ENCODE measurements around the gene ZNF684. TPM values are rescaled to one million over a fixed set of nuclear protein-coding genes. Genes with fewer than 3 reads are reported as not detected.
A peak's percentile ranks its signal among the peaks of the same experiment; 100 is the strongest.
"Not testable (repeated sequence)": the region's sequence is repeated elsewhere in the genome, so short reads cannot be mapped to it uniquely, and the experiment has no call there.

Gene ZNF684
- total and polyA plus RNA-seq, 9 of the 15 experiments (the other 6 are each of a cell fraction or from before 2014, with no cell fraction given): 4.8 to 8.8 (median 5.5) TPM

DNA sequence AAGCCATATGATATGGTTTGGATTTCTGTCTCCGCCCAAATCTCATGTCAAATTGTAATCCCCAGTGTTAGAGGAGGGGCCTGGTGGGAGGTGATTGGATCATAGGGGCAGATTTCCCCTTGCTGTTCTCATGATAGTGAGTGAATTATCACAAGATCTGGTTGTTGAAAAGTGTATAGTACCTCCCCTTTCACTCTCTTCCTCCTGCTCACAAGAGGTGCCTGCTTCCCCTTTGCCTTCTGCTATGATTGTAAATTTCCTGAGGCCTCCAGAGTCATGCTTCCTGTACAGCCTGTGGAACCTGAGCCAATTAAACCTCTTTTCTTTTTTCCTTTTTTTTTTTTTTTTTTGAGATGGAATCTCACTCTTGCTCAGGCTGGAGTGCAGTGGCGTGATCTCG is 43.4 kb downstream of the ZNF684 start:
- H3K9me1 ChIP-seq (ENCODE audit: control insufficient read depth, insufficient read depth, low read length); H3K9ac ChIP-seq (ENCODE audit: insufficient read depth in 1 of 2, low read depth in 2 of 2, low read length in 2 of 2); H3K4me1 ChIP-seq (replicated peaks in 1 of 2; ENCODE audit: control insufficient read depth in 2 of 2, insufficient read depth in 2 of 2, low read length in 2 of 2); intact Hi-C loops (cut with micrococcal nuclease); H4K20me1 ChIP-seq (replicated peaks; ENCODE audit: control insufficient read depth, insufficient read depth, low read length); H3K9me3 ChIP-seq (replicated peaks; ENCODE audit: control insufficient read depth, insufficient read depth, low read depth, low read length); H3K4me3 ChIP-seq; POLR2A ChIA-PET; H2AFZ ChIP-seq (ENCODE audit: low read depth, low read length); CTCF ChIA-PET (ENCODE audit: low intra/inter-chr PET ratio); H3K36me3 ChIP-seq (ENCODE audit: control insufficient read depth, insufficient read depth, low read length); H3K27ac ChIP-seq (ENCODE audit: extremely low read depth, low read depth, low read length); H3K79me2 ChIP-seq (ENCODE audit: control insufficient read depth, insufficient read depth, low read length); BruUV-seq (replicated peaks); ATAC-seq; in situ Hi-C loops (cut with MboI); H3K4me2 ChIP-seq (ENCODE audit: insufficient read depth, low read length); H3K27me3 ChIP-seq (ENCODE audit: control insufficient read depth in 2 of 2, insufficient read depth in 2 of 2, low read length in 2 of 2); DNase-seq (ENCODE audit: extremely low read depth in 1 of 4, low spot score in 3 of 4); FAIRE-seq; TF ChIP-seq ATF1 (CRISPR knock-in tag; IDR thresholded peaks at IDR 0.05): not testable (repeated sequence)
- WGBS (ENCODE audit: insufficient coverage, low coverage, missing lambda C conversion rate): 15% methylated on average over 3 of the region's 3 CpGs
- peak; percentile 61; the same call in 1 of the 2 replicates for TF ChIP-seq SOX6 (IDR thresholded peaks at IDR 0.05)
- peak; percentile 49; the same call in 1 of the 2 replicates for TF ChIP-seq ZNF384 (IDR thresholded peaks at IDR 0.05; ENCODE audit: low read depth, low read length)
- 0 out of 2 replicates have a peak, but pooled peaks have one; percentile 12 for TF ChIP-seq ATF1 (tag; IDR thresholded peaks at IDR 0.05)
- TF ChIP-seq ZNF766 (CRISPR knock-in tag; conservative IDR thresholded peaks at IDR 0.05): peak; percentile 99

- DNase-seq (ENCODE audit: extremely low read depth in 1 of 4, low spot score in 3 of 4) (no peak), ATAC-seq (no peak), FAIRE-seq (no peak)
- in situ Hi-C loops (cut with MboI) (no loop called here), intact Hi-C loops (cut with micrococcal nuclease) (no loop called here)
- Histone ChIP-seq H3K79me2 (ENCODE audit: control insufficient read depth, insufficient read depth, low read length) (no peaks in the 10 kb centered on the region), H3K4me2 (ENCODE audit: insufficient read depth, low read length) (no peak overlapping the region), H3K9me1 (ENCODE audit: control insufficient read depth, insufficient read depth, low read length) (no peaks in the 10 kb centered on the region), H3K4me3 (no peak overlapping the region), H3K9me3 (replicated peaks; ENCODE audit: control insufficient read depth, insufficient read depth, low read depth, low read length) (no peaks in the 10 kb centered on the region), H3K27me3 (ENCODE audit: control insufficient read depth in 2 of 2, insufficient read depth in 2 of 2, low read length in 2 of 2) (peaks cover 2 to 8% of the 10 kb centered on the region in 2 experiments; a peak in 4 of 5 replicates), H3K27ac (ENCODE audit: extremely low read depth, low read depth, low read length) (no peak overlapping the region), H4K20me1 (replicated peaks; ENCODE audit: control insufficient read depth, insufficient read depth, low read length) (no peaks in the 10 kb centered on the region), H3K9ac (ENCODE audit: insufficient read depth in 1 of 2, low read depth in 2 of 2, low read length in 2 of 2) (no peak overlapping the region), H3K4me1 (replicated peaks in 1 of 2; ENCODE audit: control insufficient read depth in 2 of 2, insufficient read depth in 2 of 2, low read length in 2 of 2) (no peaks in the 10 kb centered on the region; a peak in 1 of 5 replicates), H3K36me3 (ENCODE audit: control insufficient read depth, insufficient read depth, low read length) (no peaks in the 10 kb centered on the region), H2AFZ (ENCODE audit: low read depth, low read length) (no peak overlapping the region)
- no TSS peak for BruUV-seq (replicated peaks)
- ChIA-PET POLR2A (no interaction called here), CTCF (ENCODE audit: low intra/inter-chr PET ratio) (no interaction called here)
- no peak for TF ChIP-seq ZNF696 (CRISPR knock-in tag; conservative IDR thresholded peaks at IDR 0.05)
- no peak for TF ChIP-seq ZNF277 (CRISPR knock-in tag; IDR thresholded peaks at IDR 0.05; ENCODE audit: borderline replicate concordance)
- TF ChIP-seq HMG20B (CRISPR knock-in tag; IDR thresholded peaks at IDR 0.05): no peak
- TF ChIP-seq ELF1 (tag; IDR thresholded peaks at IDR 0.05): no peak
- no peak for TF ChIP-seq ZNF3 (CRISPR knock-in tag; IDR thresholded peaks at IDR 0.05)
- no peak for TF ChIP-seq NCOA1 (IDR thresholded peaks at IDR 0.05; ENCODE audit: low read depth)
- TF ChIP-seq TAF15 (IDR thresholded peaks at IDR 0.05; ENCODE audit: low read depth, low read length): no peak
- TF ChIP-seq, protein P1, sequence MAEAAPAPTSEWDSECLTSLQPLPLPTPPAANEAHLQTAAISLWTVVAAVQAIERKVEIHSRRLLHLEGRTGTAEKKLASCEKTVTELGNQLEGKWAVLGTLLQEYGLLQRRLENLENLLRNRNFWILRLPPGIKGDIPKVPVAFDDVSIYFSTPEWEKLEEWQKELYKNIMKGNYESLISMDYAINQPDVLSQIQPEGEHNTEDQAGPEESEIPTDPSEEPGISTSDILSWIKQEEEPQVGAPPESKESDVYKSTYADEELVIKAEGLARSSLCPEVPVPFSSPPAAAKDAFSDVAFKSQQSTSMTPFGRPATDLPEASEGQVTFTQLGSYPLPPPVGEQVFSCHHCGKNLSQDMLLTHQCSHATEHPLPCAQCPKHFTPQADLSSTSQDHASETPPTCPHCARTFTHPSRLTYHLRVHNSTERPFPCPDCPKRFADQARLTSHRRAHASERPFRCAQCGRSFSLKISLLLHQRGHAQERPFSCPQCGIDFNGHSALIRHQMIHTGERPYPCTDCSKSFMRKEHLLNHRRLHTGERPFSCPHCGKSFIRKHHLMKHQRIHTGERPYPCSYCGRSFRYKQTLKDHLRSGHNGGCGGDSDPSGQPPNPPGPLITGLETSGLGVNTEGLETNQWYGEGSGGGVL (CRISPR knock-in tag; IDR thresholded peaks at IDR 0.05): no peak
- TF ChIP-seq TAL1 (IDR thresholded peaks at IDR 0.05): no peak
- no peak for TF ChIP-seq MEF2D (tag; conservative IDR thresholded peaks at IDR 0.05; ENCODE audit: low read depth)
- no peak for TF ChIP-seq HDGF (IDR thresholded peaks at IDR 0.05)
- no peak for TF ChIP-seq ZNF140 (CRISPR knock-in tag; IDR thresholded peaks at IDR 0.05)
- TF ChIP-seq THRAP3 (IDR thresholded peaks at IDR 0.05; ENCODE audit: borderline replicate concordance): no peak
These were observed 43.9 kb downstream of the ZNF684 start for GRCh38 chr1:40575336-40575735.

All from K562 (cell line).